Umbilical cord (tissue), 2 donors: Measurements from ENCODE around the gene LAMTOR2. TPM values are rescaled to one million over a fixed set of nuclear protein-coding genes. Genes with fewer than 3 reads are reported as not detected.
A peak's percentile ranks its signal among the peaks of the same experiment; 100 is the strongest.
"Not testable (repeated sequence)": the region's sequence is repeated elsewhere in the genome, so short reads cannot be mapped to it uniquely, and the experiment has no call there.

Experiments
- DNase-seq: peaks from one replicate; pipeline ENCODE4 v3.0.0-alpha.2; 2015; ENCODE audit warnings: low spot score
- total RNA-seq: library from RNA; depleted of rRNA; stranded (reverse); fragments of >200 nt; gene quantifications from one replicate; pipeline ENCODE4 v1.2.3, GENCODE V29; 2014; ENCODE audit warnings: low replicate concordance; ENCODE audit not compliant: insufficient read depth

The LAMTOR2 gene
- total RNA-seq = 17.6 TPM

GRCh38 chr1:156054500-156055280 is at the start of gene LAMTOR2:
Gene LAMTOR2, plus strand, starts transcription at chr1:156054782. Its CDS starts 108 bp downstream, at chr1:156054890.
- DNase-seq = peak; percentile 99

- no peak for DNase-seq
Observed at GRCh38 chr1:156004843-156005584, 49.6 kb upstream of the LAMTOR2 start.

DNA sequence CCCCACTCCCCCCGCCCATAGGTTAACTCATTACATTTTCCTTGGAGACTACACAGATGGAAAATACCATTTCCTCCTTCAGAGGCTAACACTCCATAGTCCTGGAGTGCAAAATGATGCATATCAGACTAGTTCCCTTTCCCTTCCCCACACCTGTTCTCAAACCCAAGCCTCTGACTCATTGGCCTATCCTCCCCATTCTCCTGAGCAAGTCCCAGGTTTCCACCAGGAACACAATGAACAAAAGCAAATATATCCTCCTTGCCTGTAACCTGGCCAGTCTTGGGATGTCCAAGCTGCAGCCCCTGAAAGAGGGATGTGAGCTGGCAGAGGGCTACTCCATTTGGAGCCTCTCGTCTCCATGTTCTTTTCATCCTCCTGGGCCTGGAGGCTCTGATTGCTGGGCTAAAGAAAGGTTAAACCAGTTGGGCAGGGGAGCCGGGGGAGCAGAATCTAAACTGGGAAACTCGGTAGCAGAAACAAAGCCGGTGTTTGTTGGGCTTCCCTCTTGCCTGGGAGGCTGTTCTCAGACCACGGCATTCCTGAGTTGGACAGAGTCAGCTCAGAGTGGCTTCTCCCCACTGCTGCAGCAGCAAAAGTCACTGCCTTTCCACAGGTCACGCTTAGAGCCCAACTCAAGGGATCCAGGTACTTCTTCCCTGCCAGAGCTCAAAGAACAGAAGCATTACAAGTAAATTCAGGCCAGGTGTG is 47.8 kb upstream of the LAMTOR2 start:
- no peak for DNase-seq

DNA sequence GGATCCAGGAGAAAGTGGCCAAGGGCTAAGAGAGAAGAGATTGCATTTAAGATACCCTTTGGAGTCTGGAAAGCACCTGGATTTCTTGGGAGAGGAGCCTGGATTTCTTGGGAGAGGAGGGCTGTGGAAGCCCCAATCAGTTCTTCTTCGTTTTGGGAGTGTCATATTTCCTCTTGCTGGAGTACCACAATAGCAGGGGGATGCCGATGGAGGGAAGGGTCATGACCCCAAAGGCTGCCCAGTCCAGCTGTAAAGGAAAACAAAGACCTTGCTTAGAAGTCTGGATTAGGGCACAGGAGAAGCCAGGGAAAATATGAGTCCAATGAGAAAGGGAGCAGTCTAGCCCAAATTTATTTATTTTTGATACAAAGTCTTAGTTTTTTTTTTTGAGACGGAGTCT is 45.2 kb upstream of the LAMTOR2 start:
- DNase-seq = no peak

GRCh38 chr1:156012051-156012817 is 42.3 kb upstream of the LAMTOR2 start:
- no peak for DNase-seq

DNA sequence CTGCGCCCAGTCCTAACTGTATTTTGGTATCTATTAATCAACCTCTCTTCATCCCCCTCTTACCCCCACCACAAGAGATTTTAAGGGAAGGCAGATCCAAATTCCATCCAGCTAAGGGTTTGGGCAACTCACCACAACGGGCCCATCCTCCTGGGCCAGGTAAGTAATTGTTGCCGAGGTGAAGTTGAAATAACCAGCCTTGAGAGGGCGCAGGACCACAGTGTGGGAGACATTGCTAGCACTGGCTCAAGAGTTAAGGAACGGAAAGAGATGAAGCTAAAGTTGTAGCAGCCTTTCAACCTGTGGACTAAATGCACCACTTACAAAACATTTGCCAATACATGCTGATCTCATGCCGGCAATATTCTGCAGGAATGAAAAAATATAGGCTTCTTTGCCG is 39.8 kb upstream of the LAMTOR2 start:
- DNase-seq = no peak

DNA sequence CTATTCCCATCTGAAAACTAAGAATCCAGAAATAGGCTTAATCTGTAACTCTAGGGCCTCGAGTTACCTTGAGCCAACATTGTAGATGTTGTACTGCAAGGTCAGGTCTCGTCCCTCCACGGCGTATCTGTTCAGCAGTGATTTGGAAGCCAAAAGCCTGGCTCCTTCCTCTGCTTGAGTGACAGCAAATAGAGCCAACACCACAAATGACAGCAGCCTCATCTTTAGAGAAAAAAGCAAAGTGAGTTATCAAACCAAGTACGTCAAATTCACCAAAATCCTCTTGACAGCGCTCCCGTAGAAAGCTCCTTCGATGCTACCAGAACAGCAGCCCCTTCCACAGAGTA is 34.7 kb upstream of the LAMTOR2 start:
- no peak for DNase-seq

GRCh38 chr1:156020293-156021092 is 34.1 kb upstream of the LAMTOR2 start, which contains the start of gene SSR2:
Gene SSR2, minus strand, starts transcription at chr1:156020951. Its CDS starts 784 bp downstream, at chr1:156020167.
- peak; percentile 97 for DNase-seq

DNA sequence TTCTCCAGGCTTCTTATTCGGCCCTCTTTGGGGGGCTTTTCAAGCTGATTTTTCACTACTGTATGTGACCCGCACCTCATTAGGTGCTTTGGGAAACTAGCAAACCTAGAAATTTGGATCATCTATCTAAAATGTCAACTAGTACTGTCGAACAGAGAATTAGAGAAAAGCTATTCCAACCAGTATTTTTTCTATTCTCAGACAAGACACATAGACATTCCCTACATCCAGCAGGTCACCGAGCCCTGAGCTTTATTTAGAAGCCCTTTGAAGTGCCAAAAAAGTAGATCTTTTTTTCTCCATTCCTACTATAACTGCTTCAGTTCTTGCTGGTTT is 33.5 kb upstream of the LAMTOR2 start:
- no peak for DNase-seq

DNA sequence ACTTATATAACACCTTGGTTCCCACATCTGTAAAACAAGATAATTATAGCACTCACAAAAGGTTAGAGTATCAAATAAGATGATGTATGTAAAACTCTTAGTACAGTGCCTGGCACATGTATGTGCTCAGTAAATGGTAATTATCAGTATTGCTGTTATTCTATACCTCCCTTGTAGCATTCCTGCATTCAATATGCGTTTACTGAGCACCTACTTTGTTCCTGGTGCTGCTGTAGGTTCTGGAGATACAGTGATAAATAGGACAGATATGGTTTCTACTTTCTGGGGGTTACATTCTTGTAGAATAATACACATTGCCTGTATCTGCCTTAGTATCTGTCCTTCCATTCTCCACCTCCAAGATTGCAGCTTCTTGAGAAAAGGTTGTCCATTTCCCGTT is 32.6 kb upstream of the LAMTOR2 start:
- no peak for DNase-seq

DNA sequence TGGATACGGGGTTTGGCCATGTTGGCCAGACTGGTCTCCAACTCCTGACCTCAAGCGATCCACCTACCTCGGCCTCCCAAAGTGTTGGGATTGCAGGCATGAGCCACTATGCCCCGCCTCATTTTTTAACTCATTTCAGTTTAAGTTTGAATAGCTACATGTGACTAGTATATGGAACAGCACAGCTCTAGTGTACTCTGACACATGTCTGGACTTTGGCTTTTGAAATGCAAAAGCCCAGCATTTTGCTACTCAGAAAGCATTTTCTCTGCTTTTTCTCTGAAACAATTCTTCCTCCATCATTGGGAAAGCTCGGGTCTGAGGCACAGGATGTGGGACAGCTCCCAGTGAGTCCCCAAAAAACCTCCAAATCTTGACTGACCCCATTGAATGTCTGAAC is 29.8 kb upstream of the LAMTOR2 start:
- DNase-seq = no peak

GRCh38 chr1:156025876-156026275 is 28.7 kb upstream of the LAMTOR2 start:
- peak; percentile 19 for DNase-seq

DNA sequence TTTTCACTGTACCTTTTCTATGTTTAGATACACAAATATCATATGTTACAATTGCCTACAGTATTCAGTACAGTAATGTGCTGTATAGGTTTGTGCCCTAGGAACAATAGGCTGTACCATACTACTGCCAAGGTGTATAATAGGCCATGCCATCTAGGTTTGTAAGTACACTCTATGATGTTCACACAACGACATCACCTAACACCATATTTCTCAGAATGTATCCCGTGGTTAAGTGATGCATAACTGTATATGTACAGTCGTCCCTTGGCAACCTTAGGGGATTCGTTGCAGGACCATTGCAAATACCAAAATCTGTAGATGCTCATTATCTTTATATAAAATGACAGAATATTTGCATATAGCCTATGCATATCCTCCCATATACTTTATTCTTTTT is 28.0 kb upstream of the LAMTOR2 start:
- no peak for DNase-seq

GRCh38 chr1:156033011-156033410 is 21.6 kb upstream of the LAMTOR2 start:
- peak; percentile 43 for DNase-seq

DNA sequence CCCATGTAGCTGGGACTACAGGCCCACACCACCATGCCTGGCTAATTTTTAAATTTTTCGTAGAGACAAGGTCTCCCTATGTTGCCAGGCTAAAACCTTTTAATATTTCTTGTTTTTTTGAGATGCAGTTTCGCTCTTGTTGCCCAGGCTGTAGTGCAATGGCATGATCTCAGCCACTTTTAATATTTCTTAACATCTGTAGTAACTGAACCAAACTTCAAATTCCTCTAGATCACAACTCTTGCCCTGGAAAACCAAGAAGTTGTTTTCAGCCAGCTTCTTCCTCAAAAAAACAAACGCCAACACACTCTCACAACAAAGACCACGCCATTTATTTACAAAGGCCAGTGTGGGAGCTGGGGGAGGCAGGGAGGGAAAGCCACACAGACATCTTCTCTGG is 19.6 kb upstream of the LAMTOR2 start:
- DNase-seq = not testable (repeated sequence)

- DNase-seq = no peak
Observed at GRCh38 chr1:156042828-156043227, 11.8 kb upstream of the LAMTOR2 start.

- no peak for DNase-seq
Observed at GRCh38 chr1:156045076-156045475, 9.5 kb upstream of the LAMTOR2 start.

- DNase-seq = no peak
Observed at GRCh38 chr1:156048663-156049258, 5.8 kb upstream of the LAMTOR2 start.

GRCh38 chr1:156050376-156050775 is 4.2 kb upstream of the LAMTOR2 start:
- no peak for DNase-seq

DNA sequence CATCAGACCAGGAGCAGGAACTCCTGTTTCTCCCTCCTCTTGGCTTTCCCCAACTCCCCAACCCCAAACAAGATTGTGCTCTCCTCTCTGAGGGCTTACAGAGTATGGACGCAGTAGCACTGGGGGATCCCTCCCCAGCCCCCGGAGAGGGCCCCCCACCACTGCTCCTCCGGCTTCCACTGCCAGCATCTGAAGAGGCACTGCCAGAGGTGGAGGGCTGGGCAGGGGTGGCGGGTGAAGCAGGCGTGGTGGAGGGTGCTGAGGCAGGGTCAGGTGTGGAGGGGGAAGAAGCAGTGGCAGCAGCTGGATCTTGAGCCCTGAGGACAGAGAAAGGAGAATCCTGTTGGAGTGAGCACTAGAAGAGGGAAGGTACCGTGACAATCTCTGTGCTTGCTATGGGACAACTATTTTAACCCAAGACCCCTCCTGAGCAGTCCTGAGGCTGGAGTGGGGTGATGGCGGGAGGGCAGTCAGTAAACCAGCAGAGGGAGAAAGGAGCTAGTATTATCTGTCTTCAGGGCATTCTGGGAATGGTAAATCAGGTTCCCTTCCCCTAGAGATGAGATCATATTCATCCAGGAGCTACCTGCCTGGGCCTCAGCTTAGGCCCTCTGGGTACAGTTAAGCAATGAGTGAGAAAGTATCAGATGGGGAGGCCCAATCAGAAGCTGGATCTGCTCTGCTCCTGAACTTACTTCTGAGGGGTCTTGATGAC is 3.4 kb upstream of the LAMTOR2 start:
- no peak for DNase-seq
